ENCODE data around the gene CTNNA3.

DNA sequence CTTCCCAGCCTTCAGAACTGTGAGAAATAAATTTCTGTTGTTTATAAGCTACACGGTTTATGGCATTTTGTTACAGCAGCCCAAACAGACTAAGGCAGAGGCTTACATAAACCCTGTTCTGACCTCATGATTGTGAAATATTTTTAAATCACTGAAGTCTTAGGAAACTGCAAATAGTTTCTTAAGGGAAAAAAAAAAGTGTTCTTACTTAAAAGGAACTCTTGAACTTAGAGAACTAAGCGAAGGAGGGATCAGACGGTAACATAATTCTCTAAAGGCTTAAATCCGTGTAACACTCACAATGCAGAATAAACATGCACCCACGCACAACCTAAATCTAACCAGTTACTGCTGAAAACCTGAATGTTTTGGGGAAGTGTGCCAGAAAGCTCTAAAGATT, 1519.2 kb downstream of the CTNNA3 start:
- TF ChIP-seq, protein P1, sequence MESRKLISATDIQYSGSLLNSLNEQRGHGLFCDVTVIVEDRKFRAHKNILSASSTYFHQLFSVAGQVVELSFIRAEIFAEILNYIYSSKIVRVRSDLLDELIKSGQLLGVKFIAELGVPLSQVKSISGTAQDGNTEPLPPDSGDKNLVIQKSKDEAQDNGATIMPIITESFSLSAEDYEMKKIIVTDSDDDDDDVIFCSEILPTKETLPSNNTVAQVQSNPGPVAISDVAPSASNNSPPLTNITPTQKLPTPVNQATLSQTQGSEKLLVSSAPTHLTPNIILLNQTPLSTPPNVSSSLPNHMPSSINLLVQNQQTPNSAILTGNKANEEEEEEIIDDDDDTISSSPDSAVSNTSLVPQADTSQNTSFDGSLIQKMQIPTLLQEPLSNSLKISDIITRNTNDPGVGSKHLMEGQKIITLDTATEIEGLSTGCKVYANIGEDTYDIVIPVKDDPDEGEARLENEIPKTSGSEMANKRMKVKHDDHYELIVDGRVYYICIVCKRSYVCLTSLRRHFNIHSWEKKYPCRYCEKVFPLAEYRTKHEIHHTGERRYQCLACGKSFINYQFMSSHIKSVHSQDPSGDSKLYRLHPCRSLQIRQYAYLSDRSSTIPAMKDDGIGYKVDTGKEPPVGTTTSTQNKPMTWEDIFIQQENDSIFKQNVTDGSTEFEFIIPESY (IDR thresholded peaks at IDR 0.05; ENCODE audit: extremely low read depth, insufficient replicate concordance, low read length): no peak
- TF ChIP-seq SRF (IDR thresholded peaks at IDR 0.05; ENCODE audit: low read depth) (no peak), ZFX (IDR thresholded peaks at IDR 0.05) (no peak), POLR2AphosphoS5 (IDR thresholded peaks at IDR 0.05; ENCODE audit: low read depth, low read length) (no peak), CTCF (IDR thresholded peaks at IDR 0.05 in 2 of 3, conservative IDR thresholded peaks at IDR 0.05 in 1 of 3; ENCODE audit: borderline replicate concordance in 1 of 3, insufficient read depth in 1 of 3, low read depth in 2 of 3, low read length in 2 of 3) (no peak), REST (IDR thresholded peaks at IDR 0.05; ENCODE audit: low read depth) (no peak), TCF7L2 (IDR thresholded peaks at IDR 0.05; ENCODE audit: borderline replicate concordance, extremely low read depth, insufficient read depth, insufficient read length) (no peak)
- TF ChIP-seq, protein P2, sequence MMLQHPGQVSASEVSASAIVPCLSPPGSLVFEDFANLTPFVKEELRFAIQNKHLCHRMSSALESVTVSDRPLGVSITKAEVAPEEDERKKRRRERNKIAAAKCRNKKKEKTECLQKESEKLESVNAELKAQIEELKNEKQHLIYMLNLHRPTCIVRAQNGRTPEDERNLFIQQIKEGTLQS (IDR thresholded peaks at IDR 0.05): no peak
